Spleen (tissue), 13 donors: ENCODE data around the gene GHRHR. TPM values are rescaled to one million over a fixed set of nuclear protein-coding genes. Genes with fewer than 3 reads are reported as not detected.

Experiments
- DNase-seq: peaks from one replicate; pipeline ENCODE4 v3.0.0-alpha.2; 2020
- H3K27ac ChIP-seq, 8 donors: fragments of 200-600 bp; sonication (generic) in 7 of 8; 1 replicate in 4 of 8; 2 replicates in 4 of 8; pipeline versions ENCODE4 v1.5.0 to v1.8.0; 2016 to 2021; ENCODE audit warnings: inconsistent platforms in 4 of 8, mild to moderate bottlenecking in 4 of 8, moderate library complexity in 1 of 8
- H3K27me3 ChIP-seq, 7 donors: fragments of 200-600 bp; sonication (generic) in 6 of 7; replicated peaks in 1 of 7; 1 replicate in 4 of 7; 2 replicates in 3 of 7; pipeline versions ENCODE4 v1.5.0 to v1.8.0; 2016 to 2021; ENCODE audit warnings: inconsistent platforms in 3 of 7, mild to moderate bottlenecking in 1 of 7
- H3K36me3 ChIP-seq, 6 donors: fragments of 200-600 bp; sonication (generic) in 5 of 6; 1 replicate in 4 of 6; 2 replicates in 2 of 6; pipeline versions ENCODE4 v1.5.0 to v1.8.0; 2016 to 2021; ENCODE audit warnings: inconsistent platforms in 2 of 6
- H3K4me1 ChIP-seq, 6 donors: fragments of 200-600 bp; sonication (generic) in 5 of 6; 1 replicate in 3 of 6; 2 replicates in 3 of 6; pipeline versions ENCODE4 v1.5.0 to v1.8.0; 2016 to 2021; ENCODE audit warnings: inconsistent platforms in 3 of 6
- H3K4me3 ChIP-seq, 8 donors: fragments of 200-600 bp; sonication (generic) in 7 of 8; 1 replicate in 4 of 8; 2 replicates in 4 of 8; pipeline versions ENCODE4 v1.5.0 to v1.8.0; 2016 to 2021; ENCODE audit warnings: inconsistent platforms in 4 of 8, mild to moderate bottlenecking in 4 of 8, moderate library complexity in 2 of 8
- H3K9me3 ChIP-seq, 8 donors: fragments of 200-600 bp; sonication (generic) in 7 of 8; 1 replicate in 4 of 8; 2 replicates in 4 of 8; pipeline versions ENCODE4 v1.5.0 to v1.8.0; 2016 to 2021; ENCODE audit warnings: inconsistent platforms in 4 of 8
- POLR2A ChIP-seq, 3 donors: fragments of 450-650 bp; IDR thresholded peaks; one replicate each; pipeline ENCODE4 v1.5.1; 2017; ENCODE audit warnings: antibody characterized with exemption in 3 of 3, mild to moderate bottlenecking in 1 of 3
- POLR2AphosphoS5 ChIP-seq, 3 donors: sonication (generic); formaldehyde crosslinking; IDR thresholded peaks; one replicate each; pipeline ENCODE4 v1.5.1; 2017; ENCODE audit warnings: antibody characterized with exemption in 3 of 3
- WGBS, 5 donors: extraction: QIAGEN DNeasy Blood & Tissue Kit in 3 of 5; methylation state at CpG; one replicate each; pipeline versions ENCODE4 v1.1.5 to v1.1.7; 2013 to 2018; 5-methylcytosine and 5-hydroxymethylcytosine counted together
- intact Hi-C: fragments of 100-400 bp; cut with DNase I; formaldehyde crosslinking; loops from one replicate; pipeline ENCODE4 v1.15.0; 2023; ENCODE audit warnings: low total_unique reads
- long read RNA-seq, 2 donors: transcript quantifications; one replicate each; lab custom pipeline, GENCODE V29; 2026
- polyA plus RNA-seq, 3 donors: library from polyadenylated mRNA; stranded (reverse); fragments of 200-250 nt; gene quantifications; one replicate each; pipeline ENCODE4 v1.2.1, GENCODE V29; 2013
- total RNA-seq, 7 donors: library from RNA; depleted of rRNA in 3 of 7; stranded (reverse); fragments of >200 nt in 3 of 7; fragmentation: NEBNext Ultra II Directional in 4 of 7; extraction: Animal tissue kit (Norgen Biotek cat#: 25700) in 4 of 7; gene quantifications; one replicate each; pipeline versions ENCODE4 v1.1.0 to v1.2.1, GENCODE V29; 2016 to 2021
- TF ChIP-seq, protein P1 (sequence below), 11 experiments: fragments of 200-600 bp in 7 of 11; fragments of 450-650 bp in 4 of 11; sonication (generic) in 4 of 11; IDR thresholded peaks in 8 of 11; conservative IDR thresholded peaks in 3 of 11; 1 replicate in 7 of 11; 2 replicates in 4 of 11; pipeline versions ENCODE4 v1.4.0 to v1.8.0; 2016 to 2021; ENCODE audit warnings: antibody characterized with exemption in 11 of 11, inconsistent platforms in 4 of 11, mild to moderate bottlenecking in 1 of 11
- donor health status: healthy with polysubstance abuse.
- donor health status: DM: no; HTN: no; CAD: no; lungs with moderate emphysema.
- donor health status: DM: no; HTN: no; CAD: no.
- donor health status: Bipolar disorder and iron deficiency.
- donor health status: healthy.
- donor health status: DM: no; HTN: no; CAD: no.
- donor health status: DM: yes; HTN: yes; CAD: no.

Gene GHRHR
- total RNA-seq = not detected
- not detected for polyA plus RNA-seq
- long read RNA-seq, donor 1 = 0 reads
- long read RNA-seq, donor 2 = 0 reads

DNA sequence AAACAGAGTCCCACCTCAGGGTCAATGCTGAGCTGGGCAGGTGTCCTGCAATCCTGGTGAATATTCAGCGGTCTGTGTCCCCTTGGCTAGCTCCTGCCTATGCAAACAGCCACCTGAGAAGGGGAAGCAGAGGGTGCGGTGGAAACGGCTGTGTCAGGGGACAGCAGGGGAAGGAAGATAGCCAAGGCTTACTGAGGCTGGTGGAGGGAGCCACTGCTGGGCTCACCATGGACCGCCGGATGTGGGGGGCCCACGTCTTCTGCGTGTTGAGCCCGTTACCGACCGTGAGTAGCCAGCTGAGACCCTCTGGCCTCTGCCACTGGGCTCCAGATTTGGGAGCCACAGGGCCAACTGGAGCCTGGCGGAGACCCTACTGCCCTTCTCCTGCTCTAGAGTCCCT lies at the start of gene GHRHR:
Gene GHRHR (plus strand): TSS at position 112 of the 400 bp plus-strand sequence. CDS start 116 bp downstream, at position 228.
- intact Hi-C loops = no loop called here
- WGBS, 5 donors = 79 to 85% (median 82%) methylated on average over 10 to 11 of the region's 11 CpGs
- Histone ChIP-seq H3K4me1 (no peaks in the 10 kb centered on the region), H3K4me3 (no peak within 1 kb of the TSS), H3K27me3 (peaks cover 0 to 19% (median 0%) of the 10 kb centered on the region in 7 donors), H3K9me3 (no peaks in the 10 kb centered on the region), H3K36me3 (no peaks in the 10 kb centered on the region), H3K27ac (no peak within 1 kb of the TSS)
- TF ChIP-seq POLR2A (IDR thresholded peaks at IDR 0.05) = no peak
- DNase-seq = no peak

GRCh38 chr7:30914596-30914995 lies 49.2 kb upstream of the GHRHR start:
- no peaks in the 10 kb centered on the region for H3K36me3 ChIP-seq
- WGBS, 5 donors = 57 to 72% (median 65%) methylated on average over 4 of the region's 4 CpGs
- no peak for DNase-seq
- peaks cover 0 to 7% (median 0%) of the 10 kb centered on the region in 6 donors for H3K4me1 ChIP-seq
- H3K27me3 ChIP-seq = peaks cover 0 to 8% (median 0%) of the 10 kb centered on the region in 7 donors
- no peaks in the 10 kb centered on the region for H3K9me3 ChIP-seq
- TF ChIP-seq POLR2AphosphoS5 (IDR thresholded peaks at IDR 0.05) (no peak), POLR2A (IDR thresholded peaks at IDR 0.05) (no peak)
- TF ChIP-seq, protein P1, sequence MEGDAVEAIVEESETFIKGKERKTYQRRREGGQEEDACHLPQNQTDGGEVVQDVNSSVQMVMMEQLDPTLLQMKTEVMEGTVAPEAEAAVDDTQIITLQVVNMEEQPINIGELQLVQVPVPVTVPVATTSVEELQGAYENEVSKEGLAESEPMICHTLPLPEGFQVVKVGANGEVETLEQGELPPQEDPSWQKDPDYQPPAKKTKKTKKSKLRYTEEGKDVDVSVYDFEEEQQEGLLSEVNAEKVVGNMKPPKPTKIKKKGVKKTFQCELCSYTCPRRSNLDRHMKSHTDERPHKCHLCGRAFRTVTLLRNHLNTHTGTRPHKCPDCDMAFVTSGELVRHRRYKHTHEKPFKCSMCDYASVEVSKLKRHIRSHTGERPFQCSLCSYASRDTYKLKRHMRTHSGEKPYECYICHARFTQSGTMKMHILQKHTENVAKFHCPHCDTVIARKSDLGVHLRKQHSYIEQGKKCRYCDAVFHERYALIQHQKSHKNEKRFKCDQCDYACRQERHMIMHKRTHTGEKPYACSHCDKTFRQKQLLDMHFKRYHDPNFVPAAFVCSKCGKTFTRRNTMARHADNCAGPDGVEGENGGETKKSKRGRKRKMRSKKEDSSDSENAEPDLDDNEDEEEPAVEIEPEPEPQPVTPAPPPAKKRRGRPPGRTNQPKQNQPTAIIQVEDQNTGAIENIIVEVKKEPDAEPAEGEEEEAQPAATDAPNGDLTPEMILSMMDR (IDR thresholded peaks at IDR 0.05 in 8 of 11, conservative IDR thresholded peaks at IDR 0.05 in 3 of 11) = no peak
- H3K27ac ChIP-seq = no peak overlapping the region
- intact Hi-C loops = no loop called here
- H3K4me3 ChIP-seq = no peak overlapping the region

- WGBS, 5 donors = 81 to 94% (median 87%) methylated on average over 9 to 11 of the region's 11 CpGs
- Histone ChIP-seq H3K9me3 (no peaks in the 10 kb centered on the region), H3K36me3 (no peaks in the 10 kb centered on the region), H3K4me1 (peaks cover 0 to 7% (median 0%) of the 10 kb centered on the region in 6 donors), H3K27ac (no peak overlapping the region), H3K27me3 (peaks cover 0 to 8% (median 0%) of the 10 kb centered on the region in 7 donors), H3K4me3 (no peak overlapping the region)
- TF ChIP-seq POLR2AphosphoS5 (IDR thresholded peaks at IDR 0.05) = no peak
- DNase-seq = no peak
- intact Hi-C loops = no loop called here
Measured at GRCh38 chr7:30915005-30915601, 48.6 kb upstream of the GHRHR start.

- Histone ChIP-seq H3K27me3 (peaks cover 0 to 8% (median 0%) of the 10 kb centered on the region in 7 donors), H3K9me3 (no peaks in the 10 kb centered on the region), H3K4me3 (no peak overlapping the region), H3K27ac (no peak overlapping the region), H3K36me3 (no peaks in the 10 kb centered on the region), H3K4me1 (peaks cover 0 to 7% (median 0%) of the 10 kb centered on the region in 6 donors)
- TF ChIP-seq POLR2AphosphoS5 (IDR thresholded peaks at IDR 0.05) (no peak), POLR2A (IDR thresholded peaks at IDR 0.05) (no peak)
- TF ChIP-seq, protein P1 (IDR thresholded peaks at IDR 0.05 in 8 of 11, conservative IDR thresholded peaks at IDR 0.05 in 3 of 11) = no peak
- 44 to 77% (median 74%) methylated on average over 4 to 6 of the region's 6 CpGs for WGBS, 5 donors
- intact Hi-C loops = no loop called here
- DNase-seq = no peak
Measured at GRCh38 chr7:30915751-30916150, 48.0 kb upstream of the GHRHR start.

- no peaks in the 10 kb centered on the region for H3K9me3 ChIP-seq
- TF ChIP-seq POLR2AphosphoS5 (IDR thresholded peaks at IDR 0.05) = no peak
- TF ChIP-seq, protein P1 (IDR thresholded peaks at IDR 0.05 in 8 of 11, conservative IDR thresholded peaks at IDR 0.05 in 3 of 11) = no peak
- no peak for TF ChIP-seq POLR2A (IDR thresholded peaks at IDR 0.05)
- 80 to 100% (median 84%) methylated on average over 3 of the region's 3 CpGs for WGBS, 5 donors
- peaks cover 0 to 3% (median 0%) of the 10 kb centered on the region in 6 donors for H3K4me1 ChIP-seq
- H3K36me3 ChIP-seq = no peaks in the 10 kb centered on the region
- H3K27me3 ChIP-seq = peaks cover 0 to 8% (median 0%) of the 10 kb centered on the region in 7 donors
- H3K4me3 ChIP-seq = no peak overlapping the region
- intact Hi-C loops = no loop called here
- no peak for DNase-seq
- no peak overlapping the region for H3K27ac ChIP-seq
Measured at GRCh38 chr7:30916255-30916654, 47.5 kb upstream of the GHRHR start.
